ENCODE data around the gene PPY. TPM values are rescaled to one million over a fixed set of nuclear protein-coding genes. Genes with fewer than 3 reads are reported as not detected.

The PPY gene
- total RNA-seq, 1 experiment from 2014 or later = not detected

- Histone ChIP-seq H3K79me2 (ENCODE audit: insufficient read depth, low read length) (no peaks in the 10 kb centered on the region), H2BK20ac (ENCODE audit: low read depth, low read length, poor library complexity, severe bottlenecking) (no peak overlapping the region), H2BK12ac (ENCODE audit: insufficient read length, low read depth, low read length) (no peak overlapping the region), H3K27ac (ENCODE audit: insufficient read length, low read depth, low read length) (no peak overlapping the region), H3K4me1 (ENCODE audit: insufficient read depth, low read length) (no peaks in the 10 kb centered on the region), H4K91ac (ENCODE audit: insufficient read length, low read depth, low read length) (no peak overlapping the region), H4K20me1 (ENCODE audit: control insufficient read depth, insufficient read depth, insufficient read length) (no peaks in the 10 kb centered on the region), H4K5ac (ENCODE audit: insufficient read length, low read depth, low read length) (no peak overlapping the region), H2BK120ac (ENCODE audit: low read depth, low read length, poor library complexity, severe bottlenecking) (no peak overlapping the region), H3K14ac (ENCODE audit: insufficient read depth, low read length) (no peak overlapping the region), H3K9me3 (ENCODE audit: control insufficient read depth, low read depth, low read length) (no peaks in the 10 kb centered on the region), H3T11ph (ENCODE audit: low read length) (no peak overlapping the region), H4K8ac (replicated peaks; ENCODE audit: insufficient read length, low read depth, low read length) (no peak overlapping the region), H3K56ac (ENCODE audit: insufficient read length, low read depth, low read length) (no peak overlapping the region), H3K23ac (ENCODE audit: insufficient read length, low read depth, low read length) (no peak overlapping the region), H2BK5ac (ENCODE audit: insufficient read length, low read length) (no peak overlapping the region), H3K27me3 (ENCODE audit: insufficient read depth, low read length) (no peaks in the 10 kb centered on the region), H3K23me2 (ENCODE audit: insufficient read length, low read depth, low read length, poor library complexity, severe bottlenecking) (no peaks in the 10 kb centered on the region), H2AK5ac (ENCODE audit: insufficient read length, low read length) (no peak overlapping the region), H2BK15ac (ENCODE audit: low read depth, low read length) (no peak overlapping the region), H3K9ac (ENCODE audit: extremely low read depth, insufficient read length, low read length) (no peak overlapping the region), H3K4me2 (ENCODE audit: insufficient read depth, insufficient read length, low read length) (no peak overlapping the region), H2AFZ (ENCODE audit: low read length) (no peak overlapping the region), H3K4ac (ENCODE audit: low read depth, low read length) (no peak overlapping the region), H3K79me1 (ENCODE audit: insufficient read depth, low read depth, low read length, poor library complexity, severe bottlenecking) (no peaks in the 10 kb centered on the region), H3K18ac (ENCODE audit: insufficient read length, low read depth, low read length) (no peak overlapping the region)
- WGBS (ENCODE audit: extremely low coverage, insufficient read length, low lambda C conversion rate) = no CpG with 5 or more reads among the region's 4 CpGs
- no peaks in the 10 kb centered on the region for H3K9me3 Mint-ChIP-seq
- H3K27me3 Mint-ChIP-seq (ENCODE audit: low read depth) = peaks cover 19% of the 10 kb centered on the region
- TF ChIP-seq CTCF (conservative IDR thresholded peaks at IDR 0.05) = no peak
- H3K4me3 Mint-ChIP-seq = no peak overlapping the region
- H3K36me3 Mint-ChIP-seq (ENCODE audit: insufficient read depth in 1 of 3, low read depth in 3 of 3) = no peaks in the 10 kb centered on the region
- H3K27ac Mint-ChIP-seq = no peak overlapping the region
- no peaks in the 10 kb centered on the region for H3K4me1 Mint-ChIP-seq
- no peak for DNase-seq
Observed at GRCh38 chr17:43970366-43970765, 28.1 kb upstream of the PPY start.

Measured in H9 (cell line).